Heart left ventricle (tissue), 16 donors: ENCODE results near the gene PIP5K1B. TPM values are rescaled to one million over a fixed set of nuclear protein-coding genes. Genes with fewer than 3 reads are reported as not detected.

Experiments
- ATAC-seq, 4 donors: fragments of 200-7000 bp; cut with Tn5 transposase; one replicate each; pipeline ENCODE4 v1.9.1; 2020 to 2022; ENCODE audit warnings: moderate library complexity in 4 of 4, mild to moderate bottlenecking in 3 of 4, moderate number of reproducible peaks in 1 of 4
- DNase-seq, 5 donors: peaks; one replicate each; pipeline ENCODE4 v3.0.0-alpha.2; 2020
- H3K27ac ChIP-seq, 12 donors: fragments of 200-600 bp; sonication (generic) in 4 of 12; one replicate each; pipeline versions ENCODE4 v1.5.0 to v1.8.0; 2016 to 2022; ENCODE audit warnings: mild to moderate bottlenecking in 2 of 12
- H3K27me3 ChIP-seq, 9 donors: fragments of 200-600 bp; sonication (generic) in 2 of 9; one replicate each; pipeline versions ENCODE4 v1.5.1 to v1.8.0; 2016 to 2022; ENCODE audit warnings: mild to moderate bottlenecking in 3 of 9
- H3K36me3 ChIP-seq, 9 donors: fragments of 200-600 bp; sonication (generic) in 2 of 9; one replicate each; pipeline versions ENCODE4 v1.5.0 to v1.8.0; 2018 to 2022; ENCODE audit warnings: mild to moderate bottlenecking in 2 of 9
- H3K4me1 ChIP-seq, 12 donors: fragments of 200-600 bp; sonication (generic) in 4 of 12; one replicate each; pipeline versions ENCODE4 v1.5.0 to v1.8.0; 2016 to 2022; ENCODE audit warnings: mild to moderate bottlenecking in 3 of 12
- H3K4me3 ChIP-seq, 12 donors: fragments of 200-600 bp; sonication (generic) in 4 of 12; one replicate each; pipeline versions ENCODE4 v1.5.0 to v1.8.0; 2017 to 2022; ENCODE audit warnings: mild to moderate bottlenecking in 9 of 12, moderate library complexity in 4 of 12
- H3K9me3 ChIP-seq, 12 donors: fragments of 200-600 bp; sonication (generic) in 4 of 12; one replicate each; pipeline versions ENCODE4 v1.5.0 to v1.8.0; 2016 to 2022; ENCODE audit warnings: mild to moderate bottlenecking in 1 of 12
- CTCF ChIP-seq, 12 donors: fragments of 200-600 bp; sonication (generic) in 4 of 12; IDR thresholded peaks; one replicate each; pipeline versions ENCODE4 v1.5.0 to v1.8.0; 2018 to 2022; ENCODE audit warnings: antibody characterized with exemption in 12 of 12, mild to moderate bottlenecking in 5 of 12
- POLR2A ChIP-seq, 2 donors: fragments of 450-650 bp; IDR thresholded peaks; one replicate each; pipeline ENCODE4 v1.6.1; 2017; ENCODE audit warnings: antibody characterized with exemption in 2 of 2, mild to moderate bottlenecking in 2 of 2, moderate library complexity in 2 of 2
- WGBS, 4 donors: extraction: QIAGEN DNeasy Blood & Tissue Kit in 2 of 4; methylation state at CpG; one replicate each; pipeline versions ENCODE4 v1.1.5 to v1.1.7; 2013 to 2018; 5-methylcytosine and 5-hydroxymethylcytosine counted together
- intact Hi-C, 10 donors: fragments of 100-400 bp; cut with DNase I; formaldehyde crosslinking; loops; one replicate each; pipeline versions ENCODE4 v1.11.1 to v1.14.2; 2022
- polyA plus RNA-seq, 2 donors: library from polyadenylated mRNA; stranded (reverse); fragments of 200-250 nt; gene quantifications; one replicate each; pipeline ENCODE4 v1.2.3, GENCODE V29; 2013
- total RNA-seq, 9 donors: library from RNA; depleted of rRNA in 2 of 9; stranded (reverse); fragments of >200 nt in 2 of 9; fragmentation: NEBNext Ultra II Directional in 3 of 9; extraction: Animal tissue kit (Norgen Biotek cat#: 25700) in 3 of 9; gene quantifications; one replicate each; pipeline versions ENCODE4 v1.1.0 to v1.2.4, GENCODE V29; 2016 to 2023
- donor health status: ischemic (EF 13 %, LVEDD 7.1; RV severe dilation, severe dysfunction).
- donor health status: healthy with polysubstance abuse.
- donor health status: DM: no; HTN: yes; CAD: no.
- donor health status: DM: no; HTN: no; CAD: no.
- donor health status: ischemic (EF 25% LVEDD 6.9; RV normal size, moderate dysfunction).
- donor health status: ischemic (EF 25% LVEDD 5.7; RV mildly dilated, moderate dysfunction).
- donor health status: healthy.
- donor health status: DM: yes; HTN: yes; CAD: no.
- donor health status: ischemic (EF 35%, LVEDD 5.7; RV mildly dilated, moderate dysfunction).
- donor health status: nonischemic (EF 11% LVEDD 7.7; RV severe dilation, severe dysfunction).
- donor health status: DM: yes; HTN: yes; CAD: no.
- donor health status: PGD.
- donor health status: ischemic (EF 29% LVEDD 5.4; RV normal size, mild dysfunction).
- donor health status: nonischemic (EF 23%, LVEDD 6.1; RV moderate dilation, normal function).

The PIP5K1B gene
- total and polyA plus RNA-seq, 11 donors = 8.6 to 68.0 (median 47.5) TPM

- peak overlapping the region in 10 of 12 donors; percentile 25 to 63 (median 47) for H3K27ac ChIP-seq
- peak overlapping the region in 4 of 12 donors; percentile 1 to 27 (median 10) for H3K4me3 ChIP-seq
- no peak for DNase-seq
- H3K27me3 ChIP-seq = no peaks in the 10 kb centered on the region
- 28 to 39% (median 31%) methylated on average over 6 of the region's 6 CpGs for WGBS, 4 donors
- intact Hi-C loops = loop anchor here in 1 of 10 donors (5.0 kb wide), 1 partner anchor 101 kb away; no protein-coding TSS in a partner anchor
- no peak for TF ChIP-seq POLR2A (IDR thresholded peaks at IDR 0.05)
- no peak for TF ChIP-seq CTCF (IDR thresholded peaks at IDR 0.05)
- no peaks in the 10 kb centered on the region for H3K36me3 ChIP-seq
- ATAC-seq = peak in 3 of 4 donors; percentile 27 to 64 (median 47)
- H3K9me3 ChIP-seq = no peaks in the 10 kb centered on the region
- peaks cover 0 to 47% (median 32%) of the 10 kb centered on the region in 12 donors for H3K4me1 ChIP-seq
Observed at GRCh38 chr9:68895741-68896478, 190.9 kb downstream of the PIP5K1B start.

DNA sequence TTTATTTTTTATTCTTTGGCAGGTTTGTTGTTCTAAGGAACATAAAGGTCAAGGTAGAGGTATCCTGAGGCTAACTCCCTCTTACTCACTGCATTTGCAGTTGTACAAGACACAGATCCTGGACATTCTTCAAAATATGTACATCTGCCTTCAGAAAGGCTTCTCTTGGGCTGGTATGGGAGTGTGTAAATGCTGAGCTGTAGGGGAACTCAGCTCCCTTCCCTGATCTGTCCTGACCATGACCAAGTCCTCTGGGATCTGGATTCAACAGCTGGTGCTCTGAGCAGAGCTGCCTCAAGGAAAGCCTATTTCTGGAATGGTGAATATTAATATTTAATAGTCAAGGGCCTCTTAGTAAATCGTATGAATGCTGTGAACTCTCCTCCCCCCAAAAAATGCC is 191.4 kb downstream of the PIP5K1B start:
- H3K36me3 ChIP-seq = no peaks in the 10 kb centered on the region
- ATAC-seq (peak; percentile 55 to 78 (median 72)), DNase-seq (peak in 2 of 5 donors; percentile 19 to 34)
- intact Hi-C loops = loop anchor here in 1 of 10 donors (5.0 kb wide), 1 partner anchor 101 kb away; no protein-coding TSS in a partner anchor
- peak overlapping the region in 1 of 12 donors; percentile 13 for H3K4me3 ChIP-seq
- no peak for TF ChIP-seq CTCF (IDR thresholded peaks at IDR 0.05)
- TF ChIP-seq POLR2A (IDR thresholded peaks at IDR 0.05) = no peak
- H3K9me3 ChIP-seq = no peaks in the 10 kb centered on the region
- 34 to 62% (median 45%) methylated on average over 1 of the region's 1 CpG for WGBS, 4 donors
- no peaks in the 10 kb centered on the region for H3K27me3 ChIP-seq
- H3K27ac ChIP-seq = peak overlapping the region in 10 of 12 donors; percentile 0 to 63 (median 47)
- peaks cover 0 to 47% (median 32%) of the 10 kb centered on the region in 12 donors for H3K4me1 ChIP-seq

DNA sequence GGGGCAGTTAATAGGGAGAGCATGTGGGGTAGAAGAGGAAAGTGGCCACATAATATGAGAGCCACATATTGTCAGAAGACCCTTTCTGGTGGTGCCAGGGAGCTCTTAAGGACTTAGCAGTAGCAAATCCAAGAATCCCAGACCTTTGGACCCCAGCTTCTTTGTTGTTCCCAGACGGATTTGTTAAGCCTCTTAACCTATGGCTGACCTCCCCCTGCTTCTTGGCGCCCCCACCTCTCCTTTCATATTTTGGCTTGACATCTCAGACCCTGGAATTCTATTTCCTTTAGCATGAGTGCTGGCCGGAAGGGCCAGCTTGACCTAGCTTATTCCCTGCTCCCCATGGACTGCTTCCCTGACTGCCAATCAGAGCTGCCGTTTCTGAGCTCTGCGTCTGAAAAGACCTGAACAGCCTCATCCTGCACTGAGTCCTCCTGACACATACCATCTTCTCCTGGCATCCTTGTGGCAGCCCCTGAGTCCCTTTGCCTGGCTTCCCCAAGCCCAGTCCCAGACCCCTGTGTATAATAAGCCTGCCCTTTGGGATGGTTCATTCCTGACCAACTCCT is 192.6 kb downstream of the PIP5K1B start:
- H3K4me1 ChIP-seq = peaks cover 0 to 49% (median 32%) of the 10 kb centered on the region in 12 donors
- H3K9me3 ChIP-seq = no peaks in the 10 kb centered on the region
- peak overlapping the region in 7 of 12 donors; percentile 22 to 63 (median 51) for H3K27ac ChIP-seq
- no peak overlapping the region for H3K4me3 ChIP-seq
- no peaks in the 10 kb centered on the region for H3K27me3 ChIP-seq
- 34 to 45% (median 38%) methylated on average over 5 of the region's 5 CpGs for WGBS, 4 donors
- DNase-seq (peak in 1 of 5 donors; percentile 12), ATAC-seq (peak in 1 of 4 donors; percentile 27)
- no peak for TF ChIP-seq CTCF (IDR thresholded peaks at IDR 0.05)
- TF ChIP-seq POLR2A (IDR thresholded peaks at IDR 0.05) = no peak
- no peaks in the 10 kb centered on the region for H3K36me3 ChIP-seq
- intact Hi-C loops = loop anchor here in 1 of 10 donors (5.0 kb wide), 1 partner anchor 100 kb away; no protein-coding TSS in a partner anchor
